Keratinocyte (primary cell): Measurements from ENCODE around the gene GAS2. TPM values are rescaled to one million over a fixed set of nuclear protein-coding genes. Genes with fewer than 3 reads are reported as not detected.

Experiments used
- DNase-seq: peaks from one replicate; pipeline ENCODE4 v3.0.0-alpha.2; 2011; ENCODE audit warnings: low read depth, missing footprints, low spot score
- FAIRE-seq: peaks from 2 replicates; lab custom pipeline; 2011; peaks lifted over from hg19 to GRCh38; lab: Jason Lieb, UNC
- H2AFZ ChIP-seq: 2 replicates; pipeline ENCODE4 v1.6.0; 2012; ENCODE audit warnings: low read length, control low read depth, inconsistent platforms; ENCODE audit not compliant: control insufficient read depth
- H3K27ac ChIP-seq: 2 replicates; pipeline ENCODE4 v1.5.1; 2011; ENCODE audit warnings: low read length; ENCODE audit not compliant: control insufficient read depth, insufficient read depth
- H3K27me3 ChIP-seq: 3 replicates; pipeline ENCODE4 v1.6.0; 2011; ENCODE audit warnings: low read length; ENCODE audit not compliant: control insufficient read depth, insufficient read depth; ENCODE audit errors: extremely low read depth
- H3K36me3 ChIP-seq, 2 experiments: 2 replicates in 1 of 2; 3 replicates in 1 of 2; pipeline ENCODE4 v1.5.1; 2011; ENCODE audit warnings: low read length in 2 of 2, mild to moderate bottlenecking in 1 of 2; ENCODE audit not compliant: control insufficient read depth in 2 of 2, insufficient read depth in 2 of 2; ENCODE audit errors: extremely low read depth in 1 of 2
- H3K4me1 ChIP-seq: 3 replicates; pipeline ENCODE4 v1.5.1; 2011; ENCODE audit warnings: low read length; ENCODE audit not compliant: control insufficient read depth, insufficient read depth; ENCODE audit errors: extremely low read depth
- H3K4me2 ChIP-seq: 3 replicates; pipeline ENCODE4 v1.6.0; 2011; ENCODE audit warnings: low read depth, low read length; ENCODE audit not compliant: control insufficient read depth, insufficient read depth; ENCODE audit errors: extremely low read depth
- H3K4me3 ChIP-seq, 3 experiments: fragments of 200-600 bp in 1 of 3; sonication (generic) in 1 of 3; 2 replicates in 2 of 3; 3 replicates in 1 of 3; pipeline ENCODE4 v1.5.1; 2011 to 2016; ENCODE audit warnings: low read length in 3 of 3, mild to moderate bottlenecking in 3 of 3, control low read depth in 2 of 3, inconsistent platforms in 1 of 3, low read depth in 1 of 3, mixed read lengths in 1 of 3, mixed run types in 1 of 3, moderate library complexity in 1 of 3; ENCODE audit not compliant: control insufficient read depth in 2 of 3, insufficient read depth in 2 of 3; ENCODE audit errors: extremely low read depth in 1 of 3
- H3K79me2 ChIP-seq: 2 replicates; pipeline ENCODE4 v1.6.0; 2012; ENCODE audit warnings: low read length; ENCODE audit not compliant: control insufficient read depth, insufficient read depth
- H3K9ac ChIP-seq: 3 replicates; pipeline ENCODE4 v1.6.0; 2011; ENCODE audit warnings: low read length; ENCODE audit not compliant: control insufficient read depth, insufficient read depth; ENCODE audit errors: extremely low read depth
- H3K9me1 ChIP-seq: 3 replicates; pipeline ENCODE4 v1.6.0; 2011; ENCODE audit warnings: low read length; ENCODE audit not compliant: control insufficient read depth, insufficient read depth; ENCODE audit errors: extremely low read depth
- H3K9me3 ChIP-seq: 2 replicates; pipeline ENCODE4 v1.5.1; 2012; ENCODE audit warnings: low read depth, low read length; ENCODE audit not compliant: control insufficient read depth
- H4K20me1 ChIP-seq: 3 replicates; pipeline ENCODE4 v1.6.0; 2011; ENCODE audit warnings: low read length; ENCODE audit not compliant: control insufficient read depth, insufficient read depth; ENCODE audit errors: extremely low read depth
- CTCF ChIP-seq, 3 experiments: IDR thresholded peaks in 1 of 3; conservative IDR thresholded peaks in 1 of 3; optimal IDR thresholded peaks in 1 of 3; 2 replicates in 2 of 3; 3 replicates in 1 of 3; pipeline versions ENCODE3 to v1.5.1; 2011; ENCODE audit warnings: low read length in 3 of 3, mild to moderate bottlenecking in 3 of 3, moderate library complexity in 2 of 3, control low read depth in 1 of 3, inconsistent platforms in 1 of 3; ENCODE audit not compliant: insufficient read depth in 2 of 3; ENCODE audit errors: extremely low read depth in 1 of 3
- EZH2 ChIP-seq: IDR thresholded peaks from one replicate; pipeline ENCODE4 v1.6.1; 2012; ENCODE audit warnings: inconsistent platforms, mild to moderate bottlenecking, low read length, moderate library complexity
- dilution Hi-C: fragments of 300-500 bp; cut with MboI; formaldehyde crosslinking; loops from one replicate; pipeline ENCODE4 v1.7.0; 2020; ENCODE audit warnings: low sequenced_read_pairs; ENCODE audit not compliant: extremely low pct_ligation_motif_present
- polyA plus RNA-seq, 5 experiments: library from polyadenylated mRNA; depleted of rRNA in 3 of 5; stranded (reverse) in 3 of 5; stranded (forward) in 1 of 5; unstranded in 1 of 5; fragments of >200 nt; gene quantifications; 1 replicate in 1 of 5; 2 replicates in 3 of 5; 3 replicates in 1 of 5; pipeline versions ENCODE4 v1.2.1 to v1.2.3, GENCODE V29; 2011 to 2012; ENCODE audit warnings: missing spikeins in 2 of 5, low read depth in 1 of 5, low replicate concordance in 1 of 5

The GAS2 gene
- polyA plus RNA-seq, 1 donor (not counting 4 experiments of a cell fraction or from before 2014, with no cell fraction given), result 0.62 TPM

DNA sequence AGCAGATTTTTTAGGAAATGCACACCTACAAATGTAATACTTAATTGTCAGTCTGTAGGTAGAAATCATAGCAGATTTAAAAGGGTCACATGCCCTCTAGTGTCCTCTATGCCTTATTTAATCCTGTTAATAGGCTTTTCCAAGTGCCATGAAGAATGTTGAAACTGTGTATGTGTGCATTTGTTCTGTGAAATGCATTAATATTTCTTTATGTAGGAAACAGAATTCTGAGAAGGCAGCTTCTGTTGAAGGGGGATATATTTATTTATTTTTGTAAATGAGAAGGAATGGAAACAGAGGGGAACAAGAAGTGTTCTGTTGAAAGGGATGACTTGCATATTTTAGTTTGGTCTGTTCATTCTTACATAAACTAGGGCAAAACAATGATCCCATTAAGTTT, 112.2 kb downstream of the GAS2 start:
- Histone ChIP-seq H3K9me3 (no peaks in the 10 kb centered on the region), H3K9me1 (no peaks in the 10 kb centered on the region), H3K4me2 (no peak overlapping the region), H3K27ac (no peak overlapping the region), H2AFZ (no peak overlapping the region), H3K4me3 (no peak overlapping the region), H4K20me1 (no peaks in the 10 kb centered on the region), H3K79me2 (no peaks in the 10 kb centered on the region), H3K36me3 (no peaks in the 10 kb centered on the region), H3K27me3 (no peaks in the 10 kb centered on the region), H3K4me1 (no peaks in the 10 kb centered on the region), H3K9ac (no peak overlapping the region)
- FAIRE-seq (no peak), DNase-seq (no peak)
- TF ChIP-seq EZH2, result no peak
- TF ChIP-seq CTCF (optimal IDR thresholded peaks at IDR 0.05 in 1 of 3, IDR thresholded peaks at IDR 0.05 in 1 of 3, conservative IDR thresholded peaks at IDR 0.05 in 1 of 3; ENCODE audit: extremely low read depth in 1 of 3, insufficient read depth in 2 of 3, low read length in 3 of 3), result no peak
- dilution Hi-C loops, result loop anchor here (25.0 kb wide), 2 partner anchors 91 to 216 kb away; no protein-coding TSS in a partner anchor

GRCh38 chr11:22779850-22780249, 113.4 kb downstream of the GAS2 start:
- no peak overlapping the region for H2AFZ ChIP-seq
- no peak overlapping the region for H3K4me3 ChIP-seq
- no peaks in the 10 kb centered on the region for H3K4me1 ChIP-seq
- DNase-seq (no peak), FAIRE-seq (no peak)
- no peaks in the 10 kb centered on the region for H3K9me1 ChIP-seq
- no peaks in the 10 kb centered on the region for H4K20me1 ChIP-seq
- no peaks in the 10 kb centered on the region for H3K27me3 ChIP-seq
- no peaks in the 10 kb centered on the region for H3K79me2 ChIP-seq
- no peaks in the 10 kb centered on the region for H3K9me3 ChIP-seq
- no peak for TF ChIP-seq EZH2
- TF ChIP-seq CTCF (optimal IDR thresholded peaks at IDR 0.05 in 1 of 3, IDR thresholded peaks at IDR 0.05 in 1 of 3, conservative IDR thresholded peaks at IDR 0.05 in 1 of 3; ENCODE audit: extremely low read depth in 1 of 3, insufficient read depth in 2 of 3, low read length in 3 of 3), result no peak
- no peak overlapping the region for H3K9ac ChIP-seq
- dilution Hi-C loops, result loop anchor here (25.0 kb wide), 2 partner anchors 93 to 218 kb away; no protein-coding TSS in a partner anchor
- H3K36me3 ChIP-seq, result no peaks in the 10 kb centered on the region
- H3K27ac ChIP-seq, result no peak overlapping the region
- H3K4me2 ChIP-seq, result no peak overlapping the region
